HFFc6 (cell line): ENCODE measurements around the gene MOGAT3. TPM values are rescaled to one million over a fixed set of nuclear protein-coding genes. Genes with fewer than 3 reads are reported as not detected.

Experiments
- DNase-seq: peaks from one replicate; pipeline ENCODE4 v3.0.0-alpha.2; 2018
- H3K27ac Mint-ChIP-seq: 2 replicates; pipeline ENCODE4 v1.8.0; 2020; ENCODE audit warnings: mild to moderate bottlenecking, mixed read lengths
- H3K27me3 Mint-ChIP-seq: 2 replicates; pipeline ENCODE4 v1.8.0; 2021; ENCODE audit warnings: mild to moderate bottlenecking, moderate library complexity, mixed read lengths; ENCODE audit not compliant: insufficient read depth
- H3K36me3 Mint-ChIP-seq: 2 replicates; pipeline ENCODE4 v1.8.0; 2021; ENCODE audit warnings: low read depth, mixed read lengths
- H3K4me1 Mint-ChIP-seq: 2 replicates; pipeline ENCODE4 v1.8.0; 2020; ENCODE audit warnings: low read depth, mixed read lengths
- H3K4me3 Mint-ChIP-seq: 2 replicates; pipeline ENCODE4 v1.8.0; 2020; ENCODE audit warnings: mild to moderate bottlenecking, moderate library complexity, mixed read lengths
- H3K9me3 Mint-ChIP-seq: 2 replicates; pipeline ENCODE4 v1.8.0; 2020; ENCODE audit warnings: mild to moderate bottlenecking, mixed read lengths
- CTCF ChIP-seq: fragments of 200-600 bp; sonication (generic); IDR thresholded peaks from 2 replicates; pipeline ENCODE4 v1.5.0; 2021; ENCODE audit warnings: antibody characterized with exemption, mild to moderate bottlenecking
- total RNA-seq, 6 experiments: library from RNA; stranded (reverse); fragmentation: NEBNext Ultra II Directional; extraction: Animal tissue kit (Norgen Biotek cat#: 25700); gene quantifications; 2 replicates in 1 of 6; 3 replicates in 5 of 6; pipeline ENCODE4 v1.2.3, GENCODE V29; 2021

MOGAT3 gene
- total RNA-seq, 6 experiments from 2014 or later = not detected

- peaks cover 8% of the 10 kb centered on the region for H3K4me1 Mint-ChIP-seq
- 0 out of 2 replicates have a peak, but pooled peaks cover 3% of the 10 kb centered on the region for H3K36me3 Mint-ChIP-seq
- peak overlapping the region; percentile 32; the same call in 1 of the 2 replicates for H3K4me3 Mint-ChIP-seq
- H3K27ac Mint-ChIP-seq = peak overlapping the region; percentile 65
- peak; percentile 10 for DNase-seq
- no peaks in the 10 kb centered on the region; the same call in none of the 2 replicates for H3K27me3 Mint-ChIP-seq
- H3K9me3 Mint-ChIP-seq = no peaks in the 10 kb centered on the region
- no peak for TF ChIP-seq CTCF
These were observed 30.8 kb upstream of the MOGAT3 start for GRCh38 chr7:101231644-101232043.

GRCh38 chr7:101226721-101227120 lies 25.9 kb upstream of the MOGAT3 start:
- no peak overlapping the region for H3K27ac Mint-ChIP-seq
- no peak for DNase-seq
- no peaks in the 10 kb centered on the region for H3K9me3 Mint-ChIP-seq
- peaks cover 4% of the 10 kb centered on the region for H3K4me1 Mint-ChIP-seq
- peaks cover 3% of the 10 kb centered on the region for H3K27me3 Mint-ChIP-seq
- peaks cover 26% of the 10 kb centered on the region for H3K36me3 Mint-ChIP-seq
- no peak overlapping the region for H3K4me3 Mint-ChIP-seq
- TF ChIP-seq CTCF = no peak

GRCh38 chr7:101225650-101226049 lies 24.8 kb upstream of the MOGAT3 start:
- Mint-ChIP-seq H3K4me1 (no peaks in the 10 kb centered on the region; the same call in 1 of the 2 replicates), H3K36me3 (peaks cover 27% of the 10 kb centered on the region)

GRCh38 chr7:101223528-101223927 lies 22.7 kb upstream of the MOGAT3 start:
- H3K4me3 Mint-ChIP-seq = no peak overlapping the region
- H3K36me3 Mint-ChIP-seq = peaks cover 27% of the 10 kb centered on the region
- peaks cover 3% of the 10 kb centered on the region for H3K27me3 Mint-ChIP-seq
- DNase-seq = no peak
- H3K9me3 Mint-ChIP-seq = no peaks in the 10 kb centered on the region
- H3K4me1 Mint-ChIP-seq = peaks cover 20% of the 10 kb centered on the region
- no peak for TF ChIP-seq CTCF
- H3K27ac Mint-ChIP-seq = no peak overlapping the region

More at GRCh38 chr7:101225650-101226049, 24.8 kb upstream of the MOGAT3 start:
- no peak for TF ChIP-seq CTCF
- Mint-ChIP-seq H3K27ac (no peak overlapping the region), H3K9me3 (no peaks in the 10 kb centered on the region), H3K4me3 (no peak overlapping the region), H3K27me3 (peaks cover 3% of the 10 kb centered on the region)
- no peak for DNase-seq

- no peak for TF ChIP-seq CTCF
- peaks cover 21% of the 10 kb centered on the region for H3K4me1 Mint-ChIP-seq
- no peaks in the 10 kb centered on the region for H3K9me3 Mint-ChIP-seq
- H3K27me3 Mint-ChIP-seq = peaks cover 3% of the 10 kb centered on the region
- no peak overlapping the region for H3K4me3 Mint-ChIP-seq
- DNase-seq = no peak
- peaks cover 27% of the 10 kb centered on the region for H3K36me3 Mint-ChIP-seq
- H3K27ac Mint-ChIP-seq = no peak overlapping the region
These were observed 21.5 kb upstream of the MOGAT3 start for GRCh38 chr7:101222275-101222830.
